Measurements from ENCODE around the gene SSX7. TPM values are rescaled to one million over a fixed set of nuclear protein-coding genes. Genes with fewer than 3 reads are reported as not detected.
"Not testable (repeated sequence)": the region's sequence is repeated elsewhere in the genome, so short reads cannot be mapped to it uniquely, and the experiment has no call there.

Gene SSX7, protein sequence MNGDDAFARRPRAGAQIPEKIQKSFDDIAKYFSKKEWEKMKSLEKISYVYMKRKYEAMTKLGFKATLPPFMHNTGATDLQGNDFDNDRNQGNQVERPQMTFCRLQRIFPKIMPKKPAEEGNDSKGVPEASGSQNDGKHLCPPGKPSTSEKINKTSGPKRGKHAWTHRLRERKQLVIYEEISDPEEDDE
- total RNA-seq (not detected in 2 replicates), polyA plus RNA-seq (not detected in 2 replicates), polyA minus RNA-seq (not detected in 2 replicates)
- not detected for total RNA-seq (2013)

DNA sequence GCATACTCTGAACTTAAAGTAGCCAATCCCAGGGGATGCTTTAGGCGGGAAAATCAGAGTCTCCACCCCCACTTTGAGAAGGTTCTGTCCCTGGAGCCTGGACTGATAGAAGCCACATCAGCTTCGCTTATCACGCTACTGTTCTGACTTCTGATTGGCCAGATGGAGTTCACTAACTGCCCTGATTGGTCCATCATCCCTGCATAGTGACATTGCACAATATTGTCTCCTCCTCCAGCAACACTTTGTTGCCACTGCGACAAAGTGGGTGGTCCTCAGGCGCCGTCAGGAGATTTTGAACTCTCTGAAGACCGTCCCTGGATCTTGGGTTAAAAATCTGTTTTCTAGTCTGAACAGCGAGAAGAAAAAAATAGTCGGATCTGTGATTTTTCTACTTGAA, at the start of gene SSX7:
Gene SSX7 (minus strand): TSS at position 101 of the 400 bp plus-strand sequence. CDS start 1,428 bp downstream, outside the sequence.
- H4K20me1 ChIP-seq (ENCODE audit: control insufficient read depth, insufficient read depth, low read length, poor library complexity, severe bottlenecking); POLR2A ChIA-PET; CTCF ChIA-PET; H3K4me1 ChIP-seq (ENCODE audit: control insufficient read depth in 2 of 2, insufficient read depth in 2 of 2, low read length in 2 of 2); H3K9me3 Mint-ChIP-seq (ENCODE audit: insufficient read depth); H3K79me2 ChIP-seq (ENCODE audit: control insufficient read depth, insufficient read depth, low read length); H3K9me3 ChIP-seq (ENCODE audit: control extremely low read depth in 1 of 3, control insufficient read depth in 2 of 3, insufficient read depth in 1 of 3, low read length in 2 of 3); H3K27me3 Mint-ChIP-seq; DNase-seq; H3K27ac ChIP-seq (ENCODE audit: low read length in 2 of 2); H3K27ac Mint-ChIP-seq; H3K9ac ChIP-seq (ENCODE audit: low read length); H3K27me3 ChIP-seq (replicated peaks in 1 of 4; ENCODE audit: control extremely low read depth in 1 of 4, control insufficient read depth in 3 of 4, insufficient read depth in 4 of 4, low read length in 3 of 4); H3K4me3 Mint-ChIP-seq; H3K36me3 ChIP-seq (replicated peaks in 1 of 2; ENCODE audit: control extremely low read depth in 1 of 2, control insufficient read depth in 1 of 2, extremely low read depth in 1 of 2, insufficient read depth in 2 of 2, low read length in 1 of 2); H3K4me1 Mint-ChIP-seq; ATAC-seq (ENCODE audit: low read depth); H3K4me2 ChIP-seq (replicated peaks; ENCODE audit: low read depth, low read length, poor library complexity, severe bottlenecking); H2AFZ ChIP-seq (ENCODE audit: insufficient read depth, low read depth, low read length, poor library complexity, severe bottlenecking); H3K4me3 ChIP-seq (ENCODE audit: control extremely low read depth in 1 of 5, extremely low read depth in 1 of 5, insufficient read depth in 1 of 5, low read depth in 2 of 5, low read length in 4 of 5); intact Hi-C loops (cut with micrococcal nuclease): not testable (repeated sequence)
- 83% methylated on average over 1 of the region's 9 CpGs for WGBS (ENCODE audit: insufficient coverage)

DNA sequence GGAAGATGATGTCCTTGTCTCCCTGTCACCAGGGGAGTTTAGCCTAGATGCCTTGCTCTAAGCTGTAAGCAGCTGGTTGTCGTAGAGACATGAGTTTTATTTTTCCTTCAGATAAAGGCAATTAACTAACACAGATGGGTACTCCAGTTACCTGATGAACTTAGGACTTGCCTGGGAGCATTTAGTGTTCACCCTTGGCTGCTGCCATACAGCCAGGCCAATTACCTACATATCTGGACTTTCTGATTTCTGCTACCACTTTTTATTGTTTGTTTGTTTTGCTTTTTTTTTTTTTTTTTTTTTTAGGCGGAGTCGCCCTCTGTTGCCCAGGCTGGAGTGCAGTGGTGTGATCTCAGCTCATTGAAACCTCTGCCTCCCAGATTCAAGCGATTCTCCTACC, 37.3 kb upstream of the SSX7 start:
- H2AFZ ChIP-seq (ENCODE audit: insufficient read depth, low read depth, low read length, poor library complexity, severe bottlenecking); ATAC-seq (ENCODE audit: low read depth); H3K4me3 ChIP-seq (ENCODE audit: control extremely low read depth in 1 of 5, extremely low read depth in 1 of 5, insufficient read depth in 1 of 5, low read depth in 2 of 5, low read length in 4 of 5); H3K79me2 ChIP-seq (ENCODE audit: control insufficient read depth, insufficient read depth, low read length); H3K27me3 Mint-ChIP-seq; H3K4me3 Mint-ChIP-seq; H3K4me1 Mint-ChIP-seq; H3K9me3 Mint-ChIP-seq (ENCODE audit: insufficient read depth); H3K36me3 ChIP-seq (replicated peaks in 1 of 2; ENCODE audit: control extremely low read depth in 1 of 2, control insufficient read depth in 1 of 2, extremely low read depth in 1 of 2, insufficient read depth in 2 of 2, low read length in 1 of 2); H3K9ac ChIP-seq (ENCODE audit: low read length); H3K4me1 ChIP-seq (ENCODE audit: control insufficient read depth in 2 of 2, insufficient read depth in 2 of 2, low read length in 2 of 2); H3K4me2 ChIP-seq (replicated peaks; ENCODE audit: low read depth, low read length, poor library complexity, severe bottlenecking); H3K27me3 ChIP-seq (replicated peaks in 1 of 4; ENCODE audit: control extremely low read depth in 1 of 4, control insufficient read depth in 3 of 4, insufficient read depth in 4 of 4, low read length in 3 of 4); H4K20me1 ChIP-seq (ENCODE audit: control insufficient read depth, insufficient read depth, low read length, poor library complexity, severe bottlenecking); H3K9me3 ChIP-seq (ENCODE audit: control extremely low read depth in 1 of 3, control insufficient read depth in 2 of 3, insufficient read depth in 1 of 3, low read length in 2 of 3); intact Hi-C loops (cut with micrococcal nuclease); CTCF ChIA-PET; H3K27ac ChIP-seq (ENCODE audit: low read length in 2 of 2); POLR2A ChIA-PET; H3K27ac Mint-ChIP-seq; DNase-seq: not testable (repeated sequence)
- WGBS (ENCODE audit: insufficient coverage), result no CpG with 5 or more reads among the region's 4 CpGs

DNA sequence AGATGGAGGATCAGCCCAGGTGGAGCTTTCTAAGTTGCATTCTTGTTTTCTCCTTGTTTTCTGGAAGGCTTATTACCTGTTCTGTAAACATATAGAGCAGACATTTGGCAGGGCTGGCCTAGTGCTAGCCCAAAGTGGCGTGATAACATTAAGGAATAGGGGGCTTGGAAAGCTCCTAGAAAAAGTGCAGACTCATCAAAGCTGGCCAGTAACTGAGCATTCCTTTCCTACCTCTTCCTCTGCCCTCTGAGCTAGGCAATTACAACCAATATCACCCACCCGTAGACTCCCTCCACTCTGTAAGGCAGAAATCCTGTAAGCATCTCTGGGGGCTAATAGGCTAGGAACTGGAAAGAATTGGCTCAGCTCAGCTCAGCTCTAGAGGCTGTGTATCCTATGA, 7.5 kb upstream of the SSX7 start:
- WGBS (ENCODE audit: insufficient coverage), result no CpG with 5 or more reads among the region's 2 CpGs
- not testable (repeated sequence) for H3K4me3 Mint-ChIP-seq

DNA sequence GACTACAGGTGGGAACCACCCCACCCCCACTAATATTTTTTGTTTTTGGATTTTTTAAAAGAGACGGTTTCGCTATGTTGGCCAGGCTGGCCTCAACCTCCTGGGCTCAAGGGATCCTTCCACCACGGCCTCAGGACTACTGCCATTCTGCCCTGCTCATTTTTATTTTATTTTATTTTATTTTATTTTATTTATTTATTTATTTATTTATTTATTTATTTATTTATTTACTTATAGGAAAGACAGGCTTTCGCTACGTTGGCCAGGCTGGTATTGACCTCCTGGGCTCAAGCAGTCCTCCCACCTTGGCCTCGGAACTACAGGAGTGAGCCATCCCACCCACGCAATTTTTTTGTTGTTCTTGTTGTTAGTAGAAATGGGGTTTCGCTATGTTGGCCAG, 775 bp upstream of the SSX7 start:
- H4K20me1 ChIP-seq (ENCODE audit: control insufficient read depth, insufficient read depth, low read length, poor library complexity, severe bottlenecking); POLR2A ChIA-PET; H3K9ac ChIP-seq (ENCODE audit: low read length); CTCF ChIA-PET; H3K4me3 Mint-ChIP-seq; H3K27ac Mint-ChIP-seq; H2AFZ ChIP-seq (ENCODE audit: insufficient read depth, low read depth, low read length, poor library complexity, severe bottlenecking); H3K27me3 ChIP-seq (replicated peaks in 1 of 4; ENCODE audit: control extremely low read depth in 1 of 4, control insufficient read depth in 3 of 4, insufficient read depth in 4 of 4, low read length in 3 of 4); intact Hi-C loops (cut with micrococcal nuclease); DNase-seq; H3K4me3 ChIP-seq (ENCODE audit: control extremely low read depth in 1 of 5, extremely low read depth in 1 of 5, insufficient read depth in 1 of 5, low read depth in 2 of 5, low read length in 4 of 5); H3K9me3 ChIP-seq (ENCODE audit: control extremely low read depth in 1 of 3, control insufficient read depth in 2 of 3, insufficient read depth in 1 of 3, low read length in 2 of 3); H3K79me2 ChIP-seq (ENCODE audit: control insufficient read depth, insufficient read depth, low read length); ATAC-seq (ENCODE audit: low read depth); H3K9me3 Mint-ChIP-seq (ENCODE audit: insufficient read depth); H3K27me3 Mint-ChIP-seq; H3K27ac ChIP-seq (ENCODE audit: low read length in 2 of 2); H3K4me1 ChIP-seq (ENCODE audit: control insufficient read depth in 2 of 2, insufficient read depth in 2 of 2, low read length in 2 of 2); H3K36me3 ChIP-seq (replicated peaks in 1 of 2; ENCODE audit: control extremely low read depth in 1 of 2, control insufficient read depth in 1 of 2, extremely low read depth in 1 of 2, insufficient read depth in 2 of 2, low read length in 1 of 2); H3K4me1 Mint-ChIP-seq; H3K4me2 ChIP-seq (replicated peaks; ENCODE audit: low read depth, low read length, poor library complexity, severe bottlenecking): not testable (repeated sequence)
- WGBS (ENCODE audit: insufficient coverage), result no CpG with 5 or more reads among the region's 8 CpGs

More for the DNA sequence above, 7.5 kb upstream of the SSX7 start:
- H3K27me3 ChIP-seq (replicated peaks in 1 of 4; ENCODE audit: control extremely low read depth in 1 of 4, control insufficient read depth in 3 of 4, insufficient read depth in 4 of 4, low read length in 3 of 4); H3K4me1 Mint-ChIP-seq; H3K36me3 ChIP-seq (replicated peaks in 1 of 2; ENCODE audit: control extremely low read depth in 1 of 2, control insufficient read depth in 1 of 2, extremely low read depth in 1 of 2, insufficient read depth in 2 of 2, low read length in 1 of 2); H3K4me3 ChIP-seq (ENCODE audit: control extremely low read depth in 1 of 5, extremely low read depth in 1 of 5, insufficient read depth in 1 of 5, low read depth in 2 of 5, low read length in 4 of 5); H3K4me1 ChIP-seq (ENCODE audit: control insufficient read depth in 2 of 2, insufficient read depth in 2 of 2, low read length in 2 of 2); H3K27ac Mint-ChIP-seq; H3K9me3 ChIP-seq (ENCODE audit: control extremely low read depth in 1 of 3, control insufficient read depth in 2 of 3, insufficient read depth in 1 of 3, low read length in 2 of 3); DNase-seq; H3K4me2 ChIP-seq (replicated peaks; ENCODE audit: low read depth, low read length, poor library complexity, severe bottlenecking); H3K79me2 ChIP-seq (ENCODE audit: control insufficient read depth, insufficient read depth, low read length); CTCF ChIA-PET; POLR2A ChIA-PET; H2AFZ ChIP-seq (ENCODE audit: insufficient read depth, low read depth, low read length, poor library complexity, severe bottlenecking); H4K20me1 ChIP-seq (ENCODE audit: control insufficient read depth, insufficient read depth, low read length, poor library complexity, severe bottlenecking); ATAC-seq (ENCODE audit: low read depth); H3K9me3 Mint-ChIP-seq (ENCODE audit: insufficient read depth); H3K27ac ChIP-seq (ENCODE audit: low read length in 2 of 2); intact Hi-C loops (cut with micrococcal nuclease); H3K27me3 Mint-ChIP-seq; H3K9ac ChIP-seq (ENCODE audit: low read length): not testable (repeated sequence)

All from B cell (primary cell).